Fibroblast of lung (primary cell): ENCODE measurements around the gene RRP7A. TPM values are rescaled to one million over a fixed set of nuclear protein-coding genes. Genes with fewer than 3 reads are reported as not detected.
"Not testable (repeated sequence)": the region's sequence is repeated elsewhere in the genome, so short reads cannot be mapped to it uniquely, and the experiment has no call there.

Experiments used
- DNase-seq, 2 donors: peaks; one replicate each; pipeline versions ENCODE4 v3.0.0 to v3.0.0-alpha.2; 2010; ENCODE audit warnings: low read depth in 2 of 2
- H2AFZ ChIP-seq: 2 replicates; pipeline ENCODE4 v1.5.1; 2012; ENCODE audit warnings: low read length, control low read depth, inconsistent platforms
- H3K27ac ChIP-seq: 2 replicates; pipeline ENCODE4 v1.5.1; 2011; ENCODE audit warnings: low read length, control low read depth; ENCODE audit not compliant: insufficient read depth
- H3K27me3 ChIP-seq: 2 replicates; pipeline ENCODE4 v1.5.1; 2011; ENCODE audit warnings: mild to moderate bottlenecking, low read length; ENCODE audit not compliant: control insufficient read depth, insufficient read depth
- H3K36me3 ChIP-seq: 2 replicates; pipeline ENCODE4 v1.5.1; 2011; ENCODE audit warnings: low read length; ENCODE audit not compliant: control insufficient read depth, insufficient read depth
- H3K4me1 ChIP-seq: 2 replicates; pipeline ENCODE4 v1.5.1; 2011; ENCODE audit warnings: low read length; ENCODE audit not compliant: control insufficient read depth, insufficient read depth; ENCODE audit errors: extremely low read depth
- H3K4me2 ChIP-seq: 2 replicates; pipeline ENCODE4 v1.5.1; 2011; ENCODE audit warnings: low read length, control low read depth; ENCODE audit not compliant: insufficient read depth; ENCODE audit errors: extremely low read depth
- H3K4me3 ChIP-seq, 4 experiments: fragments of 200-600 bp in 1 of 4; sonication (generic) in 1 of 4; replicated peaks in 1 of 4; 2 replicates each; pipeline ENCODE4 v1.5.1; 2011 to 2016; ENCODE audit warnings: low read length in 4 of 4, low read depth in 3 of 4, mild to moderate bottlenecking in 3 of 4, control low read depth in 2 of 4, inconsistent platforms in 1 of 4, mixed read lengths in 1 of 4; ENCODE audit not compliant: insufficient read depth in 1 of 4; ENCODE audit errors: control extremely low read depth in 1 of 4
- H3K79me2 ChIP-seq: 2 replicates; pipeline ENCODE4 v1.5.1; 2012; ENCODE audit warnings: mild to moderate bottlenecking, low read length, inconsistent platforms; ENCODE audit not compliant: control insufficient read depth, insufficient read depth
- H3K9ac ChIP-seq: 2 replicates; pipeline ENCODE4 v1.5.1; 2011; ENCODE audit warnings: mild to moderate bottlenecking, low read length, control low read depth; ENCODE audit not compliant: insufficient read depth
- H3K9me3 ChIP-seq: 2 replicates; pipeline ENCODE4 v1.5.1; 2012; ENCODE audit warnings: low read depth, low read length; ENCODE audit not compliant: control insufficient read depth, insufficient read depth
- H4K20me1 ChIP-seq: 2 replicates; pipeline ENCODE4 v1.5.1; 2011; ENCODE audit warnings: low read length; ENCODE audit not compliant: control insufficient read depth, insufficient read depth; ENCODE audit errors: extremely low read depth
- EZH2 ChIP-seq: IDR thresholded peaks from 2 replicates; pipeline ENCODE4 v1.5.1; 2012; ENCODE audit warnings: low read length, control low read depth, mild to moderate bottlenecking; ENCODE audit errors: missing control alignments
- polyA plus RNA-seq, 2 donors: library from polyadenylated mRNA; depleted of rRNA in 1 of 2; stranded (reverse) in 1 of 2; unstranded in 1 of 2; fragments of >200 nt; gene quantifications; 2 replicates each; pipeline ENCODE4 v1.2.1, GENCODE V29; 2011 to 2012; ENCODE audit warnings: missing spikeins in 1 of 2
- total RNA-seq: library from RNA; depleted of rRNA; stranded (reverse); fragments of >200 nt; gene quantifications from 2 replicates; pipeline ENCODE4 v1.2.1, GENCODE V29; 2014
- TF ChIP-seq, protein P1 (sequence below), 2 donors: IDR thresholded peaks in 1 of 2; conservative IDR thresholded peaks in 1 of 2; 1 replicate in 1 of 2; 2 replicates in 1 of 2; pipeline ENCODE4 v1.5.1; 2011 to 2012; ENCODE audit warnings: low read length in 2 of 2, control low read depth in 1 of 2, inconsistent platforms in 1 of 2, low read depth in 1 of 2, mild to moderate bottlenecking in 1 of 2

RRP7A gene
- total and polyA plus RNA-seq, 2 donors (not counting 1 experiment from before 2014, with no cell fraction given): 18.9 to 21.3 TPM

DNA sequence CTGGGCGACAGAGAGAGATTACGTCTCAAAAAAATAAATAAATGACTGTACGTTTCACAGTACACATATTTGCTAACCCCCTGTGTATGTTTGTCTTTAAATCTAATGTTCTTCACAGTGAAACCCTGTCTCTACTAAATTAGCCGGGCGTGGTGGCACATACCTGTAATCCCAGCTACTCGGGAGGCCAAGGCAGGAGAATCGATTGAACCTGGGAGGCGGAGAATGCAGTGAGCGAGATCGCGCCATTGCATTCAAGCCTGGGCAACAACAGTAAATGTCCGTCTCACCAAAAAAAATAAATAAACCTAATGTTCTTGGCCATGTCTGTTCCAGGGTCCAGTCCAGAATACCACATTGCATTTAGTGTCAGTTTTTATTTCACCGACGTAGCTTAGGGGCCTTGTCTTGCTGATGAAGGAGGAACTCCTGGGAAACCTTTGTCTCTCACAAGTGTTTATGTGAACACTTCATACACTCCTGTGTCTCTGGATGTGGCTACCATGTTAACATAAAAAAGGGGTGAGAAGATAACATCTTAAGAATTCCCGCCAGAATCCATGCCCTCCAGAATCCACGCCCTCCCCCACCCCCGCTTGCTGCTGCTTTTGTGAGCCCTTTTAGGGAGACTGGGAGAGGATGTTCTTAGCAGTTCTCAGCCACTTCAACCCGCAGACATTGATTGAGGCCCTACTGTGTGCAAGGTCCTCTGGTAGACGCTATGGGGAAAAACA is 29.2 kb upstream of the RRP7A start:
- DNase-seq: no peak
- Histone ChIP-seq H3K36me3 (no peaks in the 10 kb centered on the region), H3K4me3 (no peak overlapping the region), H2AFZ (no peak overlapping the region), H4K20me1 (no peaks in the 10 kb centered on the region), H3K9ac (no peak overlapping the region), H3K4me1 (no peaks in the 10 kb centered on the region), H3K9me3 (no peaks in the 10 kb centered on the region), H3K27ac (no peak overlapping the region), H3K4me2 (no peak overlapping the region), H3K27me3 (peaks cover 10% of the 10 kb centered on the region), H3K79me2 (no peaks in the 10 kb centered on the region)
- TF ChIP-seq, protein P1, sequence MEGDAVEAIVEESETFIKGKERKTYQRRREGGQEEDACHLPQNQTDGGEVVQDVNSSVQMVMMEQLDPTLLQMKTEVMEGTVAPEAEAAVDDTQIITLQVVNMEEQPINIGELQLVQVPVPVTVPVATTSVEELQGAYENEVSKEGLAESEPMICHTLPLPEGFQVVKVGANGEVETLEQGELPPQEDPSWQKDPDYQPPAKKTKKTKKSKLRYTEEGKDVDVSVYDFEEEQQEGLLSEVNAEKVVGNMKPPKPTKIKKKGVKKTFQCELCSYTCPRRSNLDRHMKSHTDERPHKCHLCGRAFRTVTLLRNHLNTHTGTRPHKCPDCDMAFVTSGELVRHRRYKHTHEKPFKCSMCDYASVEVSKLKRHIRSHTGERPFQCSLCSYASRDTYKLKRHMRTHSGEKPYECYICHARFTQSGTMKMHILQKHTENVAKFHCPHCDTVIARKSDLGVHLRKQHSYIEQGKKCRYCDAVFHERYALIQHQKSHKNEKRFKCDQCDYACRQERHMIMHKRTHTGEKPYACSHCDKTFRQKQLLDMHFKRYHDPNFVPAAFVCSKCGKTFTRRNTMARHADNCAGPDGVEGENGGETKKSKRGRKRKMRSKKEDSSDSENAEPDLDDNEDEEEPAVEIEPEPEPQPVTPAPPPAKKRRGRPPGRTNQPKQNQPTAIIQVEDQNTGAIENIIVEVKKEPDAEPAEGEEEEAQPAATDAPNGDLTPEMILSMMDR (conservative IDR thresholded peaks at IDR 0.05 in 1 of 2, IDR thresholded peaks at IDR 0.05 in 1 of 2; ENCODE audit: low read depth in 1 of 2, low read length in 2 of 2): no peak
- TF ChIP-seq EZH2: no peak

DNA sequence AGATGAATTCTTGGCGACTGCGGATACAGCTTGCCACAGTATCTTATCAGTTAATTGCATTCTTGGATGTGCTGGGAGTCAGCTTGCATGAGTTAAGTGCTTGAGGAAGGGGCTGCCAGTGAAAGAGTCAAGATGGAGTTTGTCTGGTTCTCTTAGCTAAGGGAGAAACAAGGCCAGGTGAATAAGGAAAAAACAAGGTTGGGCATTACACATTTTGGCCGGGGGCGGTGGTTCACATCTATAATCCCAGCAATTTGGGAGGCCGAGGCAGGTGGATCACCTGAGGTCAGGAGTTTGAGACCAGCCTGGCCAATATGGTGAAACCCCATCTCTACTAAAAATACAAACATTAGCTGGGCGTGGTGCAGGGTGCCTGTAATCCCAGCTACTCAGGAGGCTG is 28.5 kb upstream of the RRP7A start:
- H3K4me2 ChIP-seq, H3K36me3 ChIP-seq, H4K20me1 ChIP-seq, H3K79me2 ChIP-seq, H3K4me1 ChIP-seq, H3K4me3 ChIP-seq, H3K9me3 ChIP-seq, H3K9ac ChIP-seq, DNase-seq, H2AFZ ChIP-seq, H3K27me3 ChIP-seq, H3K27ac ChIP-seq: not testable (repeated sequence)

DNA sequence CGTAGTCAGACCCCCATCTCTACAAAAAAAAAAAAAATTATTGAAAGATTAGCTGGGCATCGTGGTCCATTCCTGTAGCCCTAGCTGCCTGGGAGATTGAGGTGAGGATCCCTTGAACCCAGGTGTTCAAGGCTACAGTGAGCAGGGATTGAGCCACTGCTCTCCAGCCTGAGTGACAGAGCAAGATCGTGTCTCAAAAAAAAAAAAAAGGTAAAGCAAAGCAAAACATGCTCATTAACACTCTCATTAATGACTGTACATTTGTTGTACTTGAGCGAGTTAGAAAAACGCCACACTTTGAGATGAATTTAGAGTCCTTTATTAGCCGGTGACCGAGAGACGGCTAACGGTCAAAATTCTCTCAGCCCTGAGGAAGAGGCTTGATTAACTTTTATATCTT is 28.0 kb upstream of the RRP7A start:
- no peaks in the 10 kb centered on the region for H3K4me1 ChIP-seq
- peaks cover 10% of the 10 kb centered on the region for H3K27me3 ChIP-seq
- TF ChIP-seq EZH2: no peak
- TF ChIP-seq, protein P1 (conservative IDR thresholded peaks at IDR 0.05 in 1 of 2, IDR thresholded peaks at IDR 0.05 in 1 of 2; ENCODE audit: low read depth in 1 of 2, low read length in 2 of 2): no peak
- H4K20me1 ChIP-seq: no peaks in the 10 kb centered on the region
- H3K79me2 ChIP-seq: no peaks in the 10 kb centered on the region
- H3K27ac ChIP-seq: no peak overlapping the region
- no peak overlapping the region for H3K4me2 ChIP-seq
- H3K9ac ChIP-seq: no peak overlapping the region
- no peak for DNase-seq
- no peaks in the 10 kb centered on the region for H3K36me3 ChIP-seq
- H3K4me3 ChIP-seq: no peak overlapping the region
- H2AFZ ChIP-seq: no peak overlapping the region
- H3K9me3 ChIP-seq: no peaks in the 10 kb centered on the region
